Transverse colon (tissue), 4 donors: ENCODE data around the gene CHKA. TPM values are rescaled to one million over a fixed set of nuclear protein-coding genes. Genes with fewer than 3 reads are reported as not detected.
A peak's percentile ranks its signal among the peaks of the same experiment; 100 is the strongest.

Source experiments
- DNase-seq: peaks from one replicate; pipeline ENCODE4 v3.0.0-alpha.2; 2019
- H3K27ac ChIP-seq, 4 donors: fragments of 200-600 bp; sonication (generic); 2 replicates each; pipeline ENCODE4 v1.5.1; 2016 to 2018; ENCODE audit warnings: inconsistent platforms in 4 of 4
- H3K27me3 ChIP-seq: fragments of 200-600 bp; sonication (generic); 2 replicates; pipeline ENCODE4 v1.5.1; 2017; ENCODE audit warnings: inconsistent platforms
- H3K36me3 ChIP-seq, 4 donors: fragments of 200-600 bp; sonication (generic); 2 replicates each; pipeline ENCODE4 v1.5.1; 2017 to 2019; ENCODE audit warnings: inconsistent platforms in 4 of 4
- H3K4me1 ChIP-seq, 4 donors: fragments of 200-600 bp; sonication (generic); 2 replicates each; pipeline ENCODE4 v1.5.1; 2017 to 2020; ENCODE audit warnings: inconsistent platforms in 4 of 4
- H3K4me3 ChIP-seq, 4 donors: fragments of 200-600 bp; sonication (generic); 1 replicate in 1 of 4; 2 replicates in 3 of 4; pipeline versions ENCODE4 v1.5.1 to v1.6.1; 2017 to 2019; ENCODE audit warnings: inconsistent platforms in 4 of 4
- H3K9me3 ChIP-seq, 2 donors: fragments of 200-600 bp; sonication (generic); 2 replicates each; pipeline ENCODE4 v1.5.1; 2017 to 2019; ENCODE audit warnings: inconsistent platforms in 2 of 2
- CTCF ChIP-seq, 5 experiments: fragments of 200-600 bp in 3 of 5; fragments of 450-650 bp in 2 of 5; sonication (generic) in 3 of 5; IDR thresholded peaks; 1 replicate in 2 of 5; 2 replicates in 3 of 5; pipeline ENCODE4 v1.5.1; 2016 to 2017; ENCODE audit warnings: antibody characterized with exemption in 5 of 5, inconsistent platforms in 3 of 5, mild to moderate bottlenecking in 2 of 5, moderate library complexity in 1 of 5
- EP300 ChIP-seq: sonication (generic); formaldehyde crosslinking; IDR thresholded peaks from one replicate; pipeline ENCODE4 v1.6.1; 2017; ENCODE audit warnings: antibody characterized with exemption, low read depth
- POLR2A ChIP-seq: fragments of 450-650 bp; IDR thresholded peaks from one replicate; pipeline ENCODE4 v1.6.1; 2016; ENCODE audit warnings: antibody characterized with exemption, mild to moderate bottlenecking, moderate library complexity
- POLR2AphosphoS5 ChIP-seq, 3 donors: sonication (generic); formaldehyde crosslinking; IDR thresholded peaks; one replicate each; pipeline ENCODE4 v1.6.1; 2016; ENCODE audit warnings: antibody characterized with exemption in 3 of 3
- WGBS, 2 donors: methylation state at CpG; one replicate each; pipeline ENCODE4 v1.1.5; 2018; ENCODE audit warnings: low coverage in 1 of 2; 5-methylcytosine and 5-hydroxymethylcytosine counted together
- in situ Hi-C, 4 donors: fragments of 200-750 bp; cut with MboI; loops; one replicate each; pipeline versions ENCODE4 v1.15.0 to v1.15.1; 2017; ENCODE audit warnings: low sequenced_read_pairs in 3 of 4, low pct_ligation_motif_present in 1 of 4, low pct_unique_long_range_greater_than_20kb in 1 of 4
- intact Hi-C: fragments of 100-400 bp; cut with DNase I; formaldehyde crosslinking; loops from one replicate; pipeline ENCODE4 v1.15.1; 2023; ENCODE audit warnings: low total_unique reads
- total RNA-seq, 4 donors: library from RNA; depleted of rRNA; stranded (reverse); fragments of >200 nt; gene quantifications; one replicate each; pipeline ENCODE4 v1.1.0, GENCODE V29; 2016

The CHKA gene
- total RNA-seq, 4 donors from 2014 or later: 41.6 to 253 (median 121) TPM

DNA sequence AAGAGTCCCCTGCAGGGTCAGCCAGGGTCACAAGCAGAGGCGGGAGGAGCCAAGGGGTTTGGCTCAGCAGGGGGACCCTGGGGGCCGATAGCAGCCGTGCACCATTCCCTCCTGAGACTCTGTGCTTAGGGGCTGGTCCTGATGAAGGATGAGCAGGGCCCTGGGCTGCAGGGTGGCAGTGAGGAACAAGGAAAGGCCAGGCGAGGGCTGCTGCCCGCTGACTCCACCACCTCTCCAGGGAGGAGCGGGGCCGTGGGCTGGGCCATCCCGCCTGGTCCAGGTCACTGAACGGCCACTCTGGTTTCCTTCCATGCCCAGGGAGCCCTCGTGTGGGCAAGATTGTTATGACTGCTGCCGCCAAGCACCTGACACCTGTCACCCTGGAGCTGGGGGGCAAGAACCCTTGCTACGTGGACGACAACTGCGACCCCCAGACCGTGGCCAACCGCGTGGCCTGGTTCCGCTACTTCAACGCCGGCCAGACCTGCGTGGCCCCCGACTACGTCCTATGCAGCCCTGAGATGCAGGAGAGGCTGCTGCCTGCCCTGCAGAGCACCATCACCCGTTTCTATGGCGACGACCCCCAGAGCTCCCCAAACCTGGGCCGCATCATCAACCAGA, 99.9 kb downstream of the CHKA start:
- WGBS, 2 donors: 65% methylated on average over 27 of the region's 27 CpGs; no CpG with 5 or more reads in 1 of the 2 donors
- Histone ChIP-seq H3K9me3 (no peaks in the 10 kb centered on the region), H3K27ac (no peak overlapping the region), H3K4me1 (peaks cover 0 to 6% (median 0%) of the 10 kb centered on the region in 4 donors), H3K4me3 (no peak overlapping the region), H3K36me3 (no peaks in the 10 kb centered on the region), H3K27me3 (no peaks in the 10 kb centered on the region)
- TF ChIP-seq POLR2AphosphoS5 (IDR thresholded peaks at IDR 0.05) (no peak), CTCF (IDR thresholded peaks at IDR 0.05) (peak in 4 of 5 experiments; percentile 36 to 63 (median 41)), POLR2A (no peak), EP300 (no peak)
- in situ Hi-C loops: no loop called here
- DNase-seq: peak; percentile 60
- intact Hi-C loops: no loop called here

DNA sequence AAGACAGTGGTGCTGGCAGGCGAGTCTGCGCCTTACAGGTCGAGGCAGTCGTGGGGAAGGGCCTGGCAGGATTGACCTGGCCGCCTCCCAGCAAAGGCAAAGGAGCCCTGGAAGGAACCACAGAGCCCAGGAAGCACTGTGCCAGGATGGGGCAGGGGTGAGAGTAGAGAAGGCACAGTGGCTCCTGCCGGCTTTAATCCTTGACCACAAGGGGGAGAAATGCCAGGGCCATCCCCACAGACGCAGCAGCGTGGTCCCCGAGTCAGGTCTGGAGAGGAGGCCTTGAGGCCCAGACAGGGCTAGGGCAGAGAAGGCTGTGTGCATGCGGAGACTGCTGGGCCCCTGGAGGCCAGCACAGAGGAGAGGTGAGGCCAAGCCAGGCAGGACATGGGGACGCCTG, 100.6 kb downstream of the CHKA start:
- WGBS, 2 donors: 48 to 75% methylated on average over 2 to 11 of the region's 11 CpGs
- in situ Hi-C loops (no loop called here), intact Hi-C loops (no loop called here)

GRCh38 chr11:68019486-68019885, 101.7 kb downstream of the CHKA start:
- H3K27me3 ChIP-seq: no peaks in the 10 kb centered on the region
- H3K9me3 ChIP-seq: no peaks in the 10 kb centered on the region
- in situ Hi-C loops: no loop called here
- no peak overlapping the region for H3K27ac ChIP-seq
- DNase-seq: no peak
- TF ChIP-seq POLR2AphosphoS5 (IDR thresholded peaks at IDR 0.05) (no peak), POLR2A (no peak), EP300 (no peak), CTCF (IDR thresholded peaks at IDR 0.05) (no peak)
- intact Hi-C loops: no loop called here
- peaks cover 6 to 13% (median 7%) of the 10 kb centered on the region in 4 donors for H3K4me1 ChIP-seq
- WGBS, 2 donors: 83% methylated on average over 8 of the region's 12 CpGs; no CpG with 5 or more reads in 1 of the 2 donors
- H3K4me3 ChIP-seq: no peak overlapping the region
- H3K36me3 ChIP-seq: no peaks in the 10 kb centered on the region

More for the DNA sequence above, 100.6 kb downstream of the CHKA start:
- no peaks in the 10 kb centered on the region for H3K9me3 ChIP-seq
- H3K27ac ChIP-seq: no peak overlapping the region
- DNase-seq: no peak
- no peak overlapping the region for H3K4me3 ChIP-seq
- TF ChIP-seq POLR2A (no peak), CTCF (IDR thresholded peaks at IDR 0.05) (peak in 4 of 5 experiments; percentile 18 to 28 (median 20))
- H3K27me3 ChIP-seq: no peaks in the 10 kb centered on the region
- no peaks in the 10 kb centered on the region for H3K36me3 ChIP-seq
- H3K4me1 ChIP-seq: peaks cover 0 to 6% (median 0%) of the 10 kb centered on the region in 4 donors

- H3K27ac ChIP-seq: no peak overlapping the region
- no peak for DNase-seq
- H3K4me3 ChIP-seq: no peak overlapping the region
- TF ChIP-seq CTCF (IDR thresholded peaks at IDR 0.05) (no peak), POLR2AphosphoS5 (IDR thresholded peaks at IDR 0.05) (no peak), POLR2A (no peak), EP300 (no peak)
- WGBS, 2 donors: 82% methylated on average over 12 of the region's 18 CpGs; no CpG with 5 or more reads in 1 of the 2 donors
- no peaks in the 10 kb centered on the region for H3K9me3 ChIP-seq
- no peaks in the 10 kb centered on the region for H3K36me3 ChIP-seq
- in situ Hi-C loops: no loop called here
- no peaks in the 10 kb centered on the region for H3K27me3 ChIP-seq
- peaks cover 13 to 21% (median 14%) of the 10 kb centered on the region in 4 donors for H3K4me1 ChIP-seq
- intact Hi-C loops: no loop called here
Measured at GRCh38 chr11:68018730-68019190, 102.4 kb downstream of the CHKA start.
